Measurements from ENCODE around the gene NTSR2. TPM values are rescaled to one million over a fixed set of nuclear protein-coding genes. Genes with fewer than 3 reads are reported as not detected.

NTSR2 gene
- total RNA-seq, 1 donor from 2014 or later = not detected

GRCh38 chr2:11617984-11618707 is 51.8 kb downstream of the NTSR2 start:
- no peak for FAIRE-seq
- H3K27me3 ChIP-seq (ENCODE audit: insufficient read depth, low read length) = peaks cover 13% of the 10 kb centered on the region
- H3K79me2 ChIP-seq (ENCODE audit: insufficient read depth, low read length) = no peaks in the 10 kb centered on the region
- Mint-ChIP-seq H3K36me3 (ENCODE audit: low read depth, unreplicated experiment) (peaks cover 13% of the 10 kb centered on the region), H3K27ac (ENCODE audit: unreplicated experiment) (no peak overlapping the region), H3K9me3 (ENCODE audit: unreplicated experiment) (no peaks in the 10 kb centered on the region), H3K4me1 (ENCODE audit: low read depth, unreplicated experiment) (peaks cover 8% of the 10 kb centered on the region), H3K27me3 (ENCODE audit: low read depth, unreplicated experiment) (no peaks in the 10 kb centered on the region), H3K4me3 (ENCODE audit: unreplicated experiment) (no peak overlapping the region)
- H3K9me3 ChIP-seq (ENCODE audit: insufficient read depth, low read depth, low read length) = no peaks in the 10 kb centered on the region
- H3K4me1 ChIP-seq (ENCODE audit: insufficient read depth, low read length) = no peaks in the 10 kb centered on the region
- H4K20me1 ChIP-seq (ENCODE audit: insufficient read depth, low read length) = no peaks in the 10 kb centered on the region
- no peak for DNase-seq (ENCODE audit: low read depth)
- H3K9ac ChIP-seq (ENCODE audit: low read length) = no peak overlapping the region
- no peaks in the 10 kb centered on the region for H3K36me3 ChIP-seq (ENCODE audit: insufficient read depth, low read length)
- H3K4me3 ChIP-seq (ENCODE audit: insufficient read depth, low read depth, low read length) = no peak overlapping the region
- TF ChIP-seq EZH2 (IDR thresholded peaks at IDR 0.05; ENCODE audit: insufficient read depth, low read length) (no peak), CTCF (IDR thresholded peaks at IDR 0.05; ENCODE audit: insufficient read depth, low read depth, low read length) (no peak)
- no peak overlapping the region for H2AFZ ChIP-seq (ENCODE audit: low read depth, low read length)
- H3K4me2 ChIP-seq (ENCODE audit: low read length) = no peak overlapping the region
- H3K27ac ChIP-seq (ENCODE audit: low read depth, low read length) = no peak overlapping the region

- H3K27ac Mint-ChIP-seq (ENCODE audit: unreplicated experiment) = no peak overlapping the region
Observed at GRCh38 chr2:11617527-11617926, 52.5 kb downstream of the NTSR2 start.

More at GRCh38 chr2:11617527-11617926, 52.5 kb downstream of the NTSR2 start:
- Histone ChIP-seq H3K27ac (ENCODE audit: low read depth, low read length) (no peak overlapping the region), H3K4me2 (ENCODE audit: low read length) (no peak overlapping the region), H3K27me3 (ENCODE audit: insufficient read depth, low read length) (peaks cover 9% of the 10 kb centered on the region), H4K20me1 (ENCODE audit: insufficient read depth, low read length) (no peaks in the 10 kb centered on the region), H3K36me3 (ENCODE audit: insufficient read depth, low read length) (no peaks in the 10 kb centered on the region), H3K9ac (ENCODE audit: low read length) (no peak overlapping the region), H3K9me3 (ENCODE audit: insufficient read depth, low read depth, low read length) (no peaks in the 10 kb centered on the region), H3K4me1 (ENCODE audit: insufficient read depth, low read length) (no peaks in the 10 kb centered on the region), H2AFZ (ENCODE audit: low read depth, low read length) (no peak overlapping the region), H3K79me2 (ENCODE audit: insufficient read depth, low read length) (no peaks in the 10 kb centered on the region), H3K4me3 (ENCODE audit: insufficient read depth, low read depth, low read length) (no peak overlapping the region)
- TF ChIP-seq CTCF (IDR thresholded peaks at IDR 0.05; ENCODE audit: insufficient read depth, low read depth, low read length) (no peak), EZH2 (IDR thresholded peaks at IDR 0.05; ENCODE audit: insufficient read depth, low read length) (no peak)
- peaks cover 13% of the 10 kb centered on the region for H3K36me3 Mint-ChIP-seq (ENCODE audit: low read depth, unreplicated experiment)
- H3K4me3 Mint-ChIP-seq (ENCODE audit: unreplicated experiment) = no peak overlapping the region
- no peaks in the 10 kb centered on the region for H3K9me3 Mint-ChIP-seq (ENCODE audit: unreplicated experiment)
- DNase-seq (ENCODE audit: low read depth) (no peak), FAIRE-seq (no peak)
- H3K27me3 Mint-ChIP-seq (ENCODE audit: low read depth, unreplicated experiment) = no peaks in the 10 kb centered on the region
- peaks cover 3% of the 10 kb centered on the region for H3K4me1 Mint-ChIP-seq (ENCODE audit: low read depth, unreplicated experiment)
